CD4-positive, alpha-beta T cell treated with Interleukin-6 at 100 ng/mL for 8 hours (primary cell): Measurements from ENCODE around the gene HAUS5.
"Not testable (repeated sequence)": the region's sequence is repeated elsewhere in the genome, so short reads cannot be mapped to it uniquely, and the experiment has no call there.

Experiments
- DNase-seq: peaks from one replicate; pipeline ENCODE4 v3.0.0-alpha.2; 2020; ENCODE audit warnings: mixed read lengths, low spot score

The HAUS5 gene, protein sequence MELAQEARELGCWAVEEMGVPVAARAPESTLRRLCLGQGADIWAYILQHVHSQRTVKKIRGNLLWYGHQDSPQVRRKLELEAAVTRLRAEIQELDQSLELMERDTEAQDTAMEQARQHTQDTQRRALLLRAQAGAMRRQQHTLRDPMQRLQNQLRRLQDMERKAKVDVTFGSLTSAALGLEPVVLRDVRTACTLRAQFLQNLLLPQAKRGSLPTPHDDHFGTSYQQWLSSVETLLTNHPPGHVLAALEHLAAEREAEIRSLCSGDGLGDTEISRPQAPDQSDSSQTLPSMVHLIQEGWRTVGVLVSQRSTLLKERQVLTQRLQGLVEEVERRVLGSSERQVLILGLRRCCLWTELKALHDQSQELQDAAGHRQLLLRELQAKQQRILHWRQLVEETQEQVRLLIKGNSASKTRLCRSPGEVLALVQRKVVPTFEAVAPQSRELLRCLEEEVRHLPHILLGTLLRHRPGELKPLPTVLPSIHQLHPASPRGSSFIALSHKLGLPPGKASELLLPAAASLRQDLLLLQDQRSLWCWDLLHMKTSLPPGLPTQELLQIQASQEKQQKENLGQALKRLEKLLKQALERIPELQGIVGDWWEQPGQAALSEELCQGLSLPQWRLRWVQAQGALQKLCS

DNA sequence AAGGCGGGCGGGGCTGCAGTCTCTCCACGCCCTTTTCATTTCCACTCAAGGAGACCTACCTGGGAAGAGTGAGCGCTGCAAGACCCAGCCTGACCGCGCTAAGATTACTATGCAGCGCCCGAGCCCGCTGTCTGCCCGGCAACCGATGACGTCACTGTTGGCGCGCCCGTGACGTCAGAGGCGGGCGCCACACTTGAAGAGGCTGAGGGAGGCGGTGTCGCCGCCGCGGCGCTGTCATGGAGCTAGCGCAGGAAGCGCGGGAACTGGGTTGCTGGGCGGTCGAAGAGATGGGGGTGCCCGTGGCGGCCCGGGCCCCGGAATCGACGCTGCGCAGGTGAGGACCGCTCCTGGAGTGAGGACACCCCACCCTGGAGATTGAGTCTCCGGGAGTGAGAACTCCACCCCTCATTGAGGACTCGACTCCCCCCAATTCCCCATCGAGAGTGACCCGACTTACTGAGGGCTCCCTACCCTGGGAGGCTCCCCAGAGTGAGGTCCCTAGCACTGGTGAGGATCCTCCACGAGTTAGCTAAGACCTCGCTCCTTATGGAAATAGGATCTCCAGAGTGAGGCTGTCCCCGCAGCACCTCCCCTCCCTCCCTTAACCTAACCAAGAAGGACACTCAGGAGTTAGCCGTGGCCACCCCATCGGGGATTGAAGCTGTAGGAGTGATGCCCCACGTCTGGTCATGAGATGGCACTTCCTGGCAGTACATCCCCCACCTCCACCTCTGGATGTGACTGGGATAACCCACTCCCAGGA, at the start of gene HAUS5:
Gene HAUS5, plus strand, starts transcription at position 177 of the 763 bp plus-strand sequence. Its CDS starts 60 bp downstream, at position 237.
- DNase-seq = peak; percentile 94

DNA sequence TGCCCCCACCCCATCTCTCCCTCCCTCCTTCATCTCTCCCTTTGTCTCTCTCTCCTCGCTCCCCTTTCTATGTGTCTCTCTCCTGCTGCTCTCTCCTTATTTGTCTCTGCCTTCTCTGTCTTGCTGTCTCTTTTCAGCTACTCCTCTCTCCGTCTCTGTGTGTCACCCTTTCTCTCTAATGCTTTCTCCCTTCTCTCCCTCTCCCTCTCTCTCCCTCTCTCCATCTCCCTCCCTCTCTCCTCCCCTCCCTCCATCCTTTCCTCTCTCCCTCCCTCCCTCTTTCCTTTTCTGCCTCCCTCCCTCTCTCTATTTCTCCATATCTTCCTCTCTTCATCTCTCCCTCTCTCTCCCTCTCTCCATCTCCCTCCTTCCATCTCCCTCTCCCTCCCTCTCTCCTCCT, 49.8 kb upstream of the HAUS5 start:
- no peak for DNase-seq

DNA sequence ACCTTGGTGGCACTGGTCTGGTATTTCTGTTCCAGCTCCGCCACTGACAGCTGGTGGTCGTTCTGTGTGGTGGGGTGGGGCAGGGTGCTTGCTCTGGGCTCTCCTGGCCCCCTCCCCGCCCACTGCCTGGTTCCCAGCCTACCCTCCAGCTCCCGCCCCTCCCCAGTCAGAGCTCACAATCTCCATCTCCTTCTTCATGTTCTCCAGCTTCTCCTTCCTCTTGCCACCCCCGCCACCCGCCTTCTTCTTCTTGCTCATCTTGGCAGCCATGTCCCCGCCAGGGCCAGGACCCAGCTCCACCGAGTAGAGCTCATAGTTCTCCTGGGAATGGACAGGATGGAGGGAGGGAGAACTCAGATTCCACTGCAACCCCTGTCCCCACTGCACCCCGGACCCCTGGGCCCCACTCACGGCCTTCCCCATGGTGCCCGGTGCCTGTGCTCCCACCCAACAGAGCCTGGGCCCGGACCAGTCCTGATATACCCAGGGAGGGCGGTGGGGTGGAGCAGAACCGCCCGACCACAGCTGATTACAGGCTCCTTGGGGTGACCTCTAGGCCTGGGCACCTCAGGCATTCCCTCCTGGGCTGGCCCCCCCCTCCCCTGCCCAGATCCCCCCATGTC, 49.2 kb upstream of the HAUS5 start, which contains the start of gene ATP4A:
Gene ATP4A, minus strand, starts transcription at position 452 of the 623 bp plus-strand sequence. Its CDS starts 29 bp downstream, at position 423.
- DNase-seq = no peak

DNA sequence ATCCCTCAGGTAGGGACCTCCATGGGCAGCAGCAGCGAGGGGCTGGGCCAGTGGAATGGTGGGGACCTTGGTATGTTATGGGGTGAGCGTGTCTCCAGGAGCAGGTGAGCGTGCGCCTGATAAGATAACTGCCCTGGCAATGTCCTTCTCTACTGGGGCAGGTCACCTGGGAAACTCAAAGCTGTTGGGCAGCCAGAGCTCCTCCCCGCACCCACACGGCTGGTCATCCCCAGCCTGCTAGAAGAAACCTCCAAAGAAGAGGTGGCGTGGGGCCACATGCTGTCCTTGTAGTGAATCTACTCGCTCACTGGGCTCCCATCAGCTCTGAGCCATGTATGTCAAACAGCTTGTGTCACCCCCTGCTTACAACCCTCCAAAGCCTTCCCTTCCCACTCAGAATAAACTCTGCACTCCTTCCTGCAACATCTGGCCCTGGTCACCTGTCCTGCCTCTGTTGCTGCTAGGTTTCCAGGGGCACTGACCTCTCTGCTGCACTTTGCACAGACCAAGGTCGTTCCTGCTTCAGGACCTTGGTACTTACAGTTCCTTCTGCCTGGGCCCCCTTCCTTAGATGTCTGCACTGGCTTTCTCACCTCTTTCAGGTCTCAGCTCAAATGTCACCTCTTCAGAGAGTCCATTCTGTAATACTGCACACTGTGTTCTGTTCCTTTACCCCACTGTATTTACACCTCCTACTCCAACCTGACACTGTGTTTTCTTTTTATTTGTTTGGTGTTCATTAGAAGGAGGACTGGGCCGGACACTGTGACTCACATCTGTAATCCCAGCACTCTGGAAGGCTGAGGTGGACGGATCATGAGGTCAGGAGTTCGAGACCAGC, 47.3 kb upstream of the HAUS5 start:
- no peak for DNase-seq

DNA sequence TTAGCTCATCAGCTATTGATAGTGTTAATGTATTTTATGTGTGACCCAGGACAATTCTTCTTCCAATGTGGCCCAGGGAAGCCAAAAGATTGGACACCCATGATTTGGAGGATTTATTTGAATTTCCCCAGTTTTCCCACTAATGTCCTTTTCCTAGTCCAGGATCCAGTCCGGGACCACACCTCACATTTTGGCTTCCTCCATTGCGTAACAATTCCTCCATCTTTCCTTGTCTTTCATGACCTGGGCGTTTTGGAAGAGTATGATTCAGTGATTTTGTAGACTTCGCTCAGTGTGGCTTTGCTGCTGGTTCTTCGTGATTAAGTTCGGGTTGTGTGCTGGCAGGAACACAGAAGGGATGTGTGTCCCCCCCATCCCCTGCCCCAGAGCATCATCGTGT, 45.8 kb upstream of the HAUS5 start:
- no peak for DNase-seq

DNA sequence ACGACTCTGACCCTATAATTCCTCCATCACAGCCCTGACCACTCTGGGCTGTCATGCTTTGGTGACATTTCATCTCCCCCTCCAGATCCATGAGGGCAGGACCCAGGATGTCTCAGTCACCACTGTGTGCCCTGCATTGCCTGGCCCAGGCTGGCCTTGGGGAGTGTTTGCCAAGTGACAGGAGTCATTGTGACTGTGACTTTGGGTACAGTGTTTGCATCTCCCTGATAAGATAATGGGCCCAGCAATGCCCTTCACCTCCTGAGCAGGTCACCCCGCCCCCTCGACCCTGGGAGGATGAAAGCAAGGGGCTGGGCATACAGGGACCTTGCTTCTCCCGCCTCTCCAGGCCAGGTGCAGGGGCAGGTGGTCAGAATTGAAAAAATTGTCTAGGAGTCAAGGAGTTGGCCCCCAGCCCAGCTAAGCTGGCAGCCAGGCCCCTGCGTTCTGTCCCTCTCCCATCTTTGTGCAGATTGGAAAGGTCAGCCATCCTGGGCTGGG, 43.2 kb upstream of the HAUS5 start:
- no peak for DNase-seq

DNA sequence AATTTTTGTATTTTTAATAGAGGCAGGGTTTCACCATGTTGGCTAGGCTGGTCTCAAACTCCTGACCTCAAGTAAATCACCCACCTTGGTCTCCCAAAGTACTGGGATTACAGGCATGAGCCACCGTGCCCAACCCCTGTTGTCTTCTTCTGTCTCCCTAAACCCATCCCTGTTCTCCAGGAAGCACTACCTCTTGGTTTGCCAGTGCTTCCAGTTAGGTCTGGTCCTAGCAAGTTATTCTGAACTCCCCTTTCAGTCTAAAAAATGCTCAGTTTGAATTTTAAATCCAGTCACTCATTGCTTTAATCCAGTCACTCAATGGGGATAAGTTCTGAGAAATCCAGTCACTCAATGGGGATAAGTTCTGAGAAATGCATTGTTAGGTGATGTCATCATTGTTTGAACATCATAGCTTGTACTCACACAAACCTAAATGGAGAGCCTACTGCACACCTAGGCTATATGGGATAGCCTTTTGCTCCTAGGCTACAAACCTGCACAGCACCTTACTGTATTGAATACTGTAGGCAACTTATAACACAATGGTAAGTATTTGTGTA, 41.0 kb upstream of the HAUS5 start:
- no peak for DNase-seq

DNA sequence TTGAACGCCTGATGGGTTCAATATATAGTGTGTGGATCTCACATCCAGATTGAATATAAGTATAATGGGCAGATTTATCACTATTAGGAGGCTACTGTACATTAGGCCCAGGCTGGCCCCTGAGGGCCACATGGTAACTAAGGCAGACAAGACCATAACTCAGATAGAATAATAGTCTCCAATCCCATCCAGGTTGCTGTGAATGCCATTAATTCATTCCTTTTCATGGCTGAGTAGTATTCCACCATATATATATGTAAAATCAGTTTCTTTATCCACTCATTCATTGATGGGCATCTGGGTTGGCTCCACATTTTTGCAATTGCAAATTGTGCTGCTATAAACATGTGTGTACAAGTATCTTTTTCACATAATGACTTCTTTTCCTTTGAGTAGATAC, 34.6 kb upstream of the HAUS5 start:
- no peak for DNase-seq

DNA sequence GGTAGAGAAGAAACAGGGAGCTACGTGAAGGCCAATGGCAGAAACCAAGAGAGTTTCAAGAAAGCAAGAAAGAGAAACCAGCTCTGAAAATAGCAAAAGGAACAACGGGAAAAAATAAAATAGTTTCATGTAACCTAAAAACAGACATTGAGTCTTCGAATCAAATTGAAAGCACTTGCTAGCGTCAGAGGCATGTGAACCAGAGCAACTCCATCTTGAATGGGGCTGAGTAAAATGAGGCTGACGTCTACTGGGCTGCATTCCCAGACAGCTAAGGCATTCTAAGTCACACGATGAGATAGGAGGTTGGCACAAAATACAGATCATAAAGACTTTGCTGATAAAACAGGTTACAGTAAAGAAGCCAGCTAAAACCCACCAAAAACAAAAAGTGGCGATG, 33.8 kb upstream of the HAUS5 start:
- DNase-seq = no peak

DNA sequence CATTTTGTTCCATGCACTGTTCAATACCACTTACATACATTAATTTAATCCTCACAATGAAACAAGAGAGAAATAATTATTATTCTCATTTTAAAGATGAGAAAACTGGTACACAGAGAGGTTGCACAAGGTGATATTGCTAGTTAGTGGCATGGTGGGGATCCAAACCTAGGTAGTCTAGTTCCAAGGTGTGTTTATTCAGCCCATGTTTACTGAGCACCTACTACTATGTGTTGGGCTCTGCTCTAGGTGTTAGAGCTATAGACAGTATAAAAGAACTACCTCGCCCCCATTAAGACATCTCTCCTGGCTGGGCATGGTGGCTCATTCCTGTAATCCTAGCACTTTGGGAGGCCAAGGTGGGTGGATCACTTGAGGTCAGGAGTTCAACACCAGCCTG, 29.8 kb upstream of the HAUS5 start:
- DNase-seq = no peak

DNA sequence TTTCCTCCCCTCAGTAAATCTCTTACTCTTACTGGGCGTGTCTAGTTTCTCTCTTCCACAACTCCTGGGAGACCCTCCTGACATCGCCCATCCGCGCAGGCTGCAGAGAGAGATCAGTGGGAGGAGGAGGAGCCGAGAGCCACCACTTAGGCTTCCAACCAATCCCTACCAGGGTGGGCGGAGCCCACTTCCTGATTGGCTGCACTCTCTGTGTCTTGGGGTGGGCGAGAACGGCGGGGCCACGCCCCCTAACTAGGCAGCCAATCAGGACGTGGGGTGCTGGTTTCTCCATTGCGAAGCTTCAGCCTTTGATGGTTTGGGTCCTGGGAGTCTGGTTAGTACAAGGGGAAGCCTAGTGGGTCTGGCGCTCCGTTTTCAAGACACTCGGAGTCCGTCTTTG, 26.7 kb upstream of the HAUS5 start, which contains the start of gene PMIS2:
Gene PMIS2, plus strand, starts transcription at position 326 of the 400 bp plus-strand sequence. CDS start 87 bp downstream, outside the sequence.
- no peak for DNase-seq

DNA sequence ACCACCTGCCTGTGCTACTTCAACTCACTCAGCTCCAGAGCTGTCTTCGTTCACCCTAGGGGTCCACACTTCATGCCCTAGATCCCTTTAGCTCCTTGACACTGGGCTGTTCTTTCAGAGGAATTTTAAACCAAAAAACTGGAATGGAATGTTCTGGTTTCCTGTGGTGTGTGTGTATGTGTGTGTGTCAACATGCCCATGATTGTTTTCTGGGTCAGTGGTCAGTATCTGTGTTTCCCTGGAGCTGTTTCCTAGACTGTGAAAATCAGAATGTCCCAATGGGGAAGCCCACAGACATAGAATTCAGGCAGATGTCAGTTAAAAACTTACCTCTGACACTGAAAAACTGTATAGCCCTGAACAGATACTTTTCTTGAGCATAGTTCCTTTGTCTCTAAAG, 25.2 kb upstream of the HAUS5 start:
- no peak for DNase-seq

DNA sequence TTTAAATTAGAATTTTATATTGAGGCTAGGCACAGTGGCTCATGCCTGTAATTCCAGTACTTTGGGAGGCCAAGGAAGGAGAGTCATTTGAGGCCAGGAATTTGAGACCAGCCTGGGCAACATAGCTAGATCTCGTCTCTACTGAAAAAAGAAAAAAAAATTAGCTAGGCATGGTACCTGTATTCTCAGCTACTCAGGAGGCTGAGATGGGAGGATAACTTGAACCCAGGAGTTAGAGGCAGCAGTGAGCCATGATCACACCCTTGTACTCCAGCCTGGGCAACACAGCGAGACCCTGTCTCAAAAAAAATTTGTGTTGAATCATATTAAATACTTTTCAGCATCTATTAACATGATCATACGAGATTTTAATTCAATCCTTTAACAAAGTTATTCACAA, 21.7 kb upstream of the HAUS5 start:
- DNase-seq = no peak

DNA sequence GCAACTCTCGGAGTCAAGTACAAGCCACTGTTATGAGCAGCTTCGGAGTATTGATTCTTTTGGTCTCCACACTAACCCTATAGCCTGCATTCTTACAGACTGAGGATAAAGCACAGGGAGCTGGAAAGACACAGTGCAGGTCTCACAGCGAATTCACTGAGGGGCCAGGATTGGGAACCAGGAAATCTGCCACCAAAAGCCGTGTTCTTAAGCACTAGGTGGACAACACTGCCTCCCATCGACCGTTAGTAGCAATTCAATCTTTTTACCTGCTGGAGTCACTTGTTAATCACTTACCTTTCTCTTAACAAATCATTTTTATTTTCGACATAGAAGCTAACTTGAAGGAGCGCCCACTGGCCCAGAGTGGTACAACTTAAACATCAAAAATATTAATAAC, 20.3 kb upstream of the HAUS5 start:
- DNase-seq = peak; percentile 21

DNA sequence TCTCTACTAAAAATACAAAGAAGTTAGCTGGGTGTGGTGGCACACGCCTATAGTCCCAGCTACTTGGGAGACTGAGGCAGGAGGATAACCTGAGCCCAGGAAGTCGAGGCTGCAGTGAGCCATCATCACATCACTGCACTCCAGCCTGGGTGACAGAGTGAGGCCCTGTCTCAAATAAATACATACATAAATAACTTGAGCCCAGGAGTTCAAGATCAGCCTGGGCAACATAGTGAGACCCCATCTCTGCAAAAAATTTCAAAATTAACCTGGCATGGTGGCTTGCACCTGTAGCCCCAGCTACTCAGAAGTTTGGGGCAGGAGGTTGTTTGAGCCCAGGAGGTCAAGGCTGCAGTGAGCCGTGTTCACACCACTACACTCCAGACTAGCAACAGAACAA, 17.5 kb upstream of the HAUS5 start:
- not testable (repeated sequence) for DNase-seq

DNA sequence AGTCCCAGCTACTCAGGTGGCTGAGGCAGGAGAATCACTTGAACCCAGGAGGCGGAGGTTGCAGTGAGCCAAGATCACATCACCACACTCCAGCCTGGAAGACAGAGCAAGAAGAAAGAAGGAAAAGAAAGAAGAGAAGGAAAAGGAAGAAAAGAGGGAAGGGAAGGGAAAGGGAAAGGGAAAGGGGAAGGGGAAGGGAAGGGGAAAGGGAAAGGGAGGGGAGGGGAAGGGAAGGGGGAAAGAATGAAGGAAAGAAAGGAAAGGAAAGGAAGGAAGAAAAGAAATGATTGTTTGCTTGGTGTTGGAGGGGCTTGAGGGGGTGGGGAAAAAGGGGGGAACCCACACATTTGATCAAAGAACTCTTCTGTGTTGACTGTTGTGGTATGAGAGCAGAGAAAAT, 16.6 kb upstream of the HAUS5 start:
- no peak for DNase-seq

DNA sequence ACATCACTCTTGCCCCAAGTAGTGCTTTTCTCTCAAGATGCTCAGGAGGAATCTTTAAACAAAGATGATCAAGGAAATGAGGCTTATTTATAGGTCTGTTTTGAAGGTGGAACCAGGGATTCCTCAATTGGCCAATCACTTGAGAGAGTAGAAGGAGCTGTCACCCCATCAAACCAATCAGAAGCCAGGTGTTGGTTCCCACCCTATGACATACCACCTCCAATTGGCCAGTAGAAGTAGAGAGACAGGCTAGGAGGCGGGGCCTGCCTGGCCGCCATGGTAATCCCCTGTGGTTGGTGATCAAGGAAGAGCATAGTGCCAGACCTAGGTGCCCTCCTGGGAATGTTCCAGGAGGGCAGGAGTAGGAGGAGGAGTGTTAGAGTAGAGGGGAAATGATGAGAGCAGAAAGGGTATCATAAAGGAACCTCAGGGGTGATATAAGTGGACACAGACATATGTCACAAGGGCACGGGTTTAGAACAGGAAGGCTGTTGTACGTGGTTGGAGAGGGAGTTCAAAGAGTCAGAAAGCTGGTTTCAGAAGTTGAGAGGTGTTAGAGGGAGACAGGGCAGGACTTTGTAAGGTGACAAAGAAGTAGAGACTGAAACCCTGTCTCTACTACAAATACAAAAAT, 16.1 kb upstream of the HAUS5 start:
- no peak for DNase-seq

DNA sequence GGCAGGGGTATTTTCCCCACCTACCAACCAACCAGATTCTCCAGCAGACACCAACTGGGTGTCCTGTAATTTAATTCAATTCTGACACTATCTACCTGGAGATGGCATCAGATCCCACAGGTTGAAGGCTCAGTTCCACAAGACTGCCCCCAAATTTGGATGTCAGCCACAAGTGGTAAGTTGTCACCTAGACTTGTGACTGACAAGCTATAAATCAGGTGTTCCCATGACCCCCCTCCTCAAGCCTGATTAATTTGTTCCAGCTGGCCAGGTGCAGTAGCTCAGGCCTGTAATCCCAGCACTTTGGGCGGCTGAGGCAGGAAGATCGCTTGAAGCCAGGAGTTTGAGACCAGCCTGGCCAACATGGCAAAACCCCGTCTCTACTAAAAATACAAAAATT, 10.6 kb upstream of the HAUS5 start:
- no peak for DNase-seq

DNA sequence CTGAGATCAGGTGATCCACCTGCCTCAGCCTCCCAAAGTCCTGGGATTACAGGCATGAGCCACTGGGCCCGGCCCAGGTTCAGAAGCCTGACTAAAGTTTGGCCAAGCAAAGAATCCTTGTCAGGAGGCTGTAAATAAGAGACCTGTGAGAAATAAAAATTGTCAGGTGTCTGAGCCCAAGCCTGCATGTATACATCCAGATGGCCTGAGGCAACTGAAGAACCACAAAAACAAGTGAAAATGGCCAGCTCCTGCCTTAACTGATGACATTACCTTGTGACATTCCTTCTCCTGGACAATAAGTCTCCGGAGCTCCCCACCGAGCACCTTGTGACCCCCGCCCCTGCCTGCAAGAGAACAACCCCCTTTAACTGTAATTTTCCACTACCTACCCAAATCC, 8.1 kb upstream of the HAUS5 start:
- DNase-seq = not testable (repeated sequence)

DNA sequence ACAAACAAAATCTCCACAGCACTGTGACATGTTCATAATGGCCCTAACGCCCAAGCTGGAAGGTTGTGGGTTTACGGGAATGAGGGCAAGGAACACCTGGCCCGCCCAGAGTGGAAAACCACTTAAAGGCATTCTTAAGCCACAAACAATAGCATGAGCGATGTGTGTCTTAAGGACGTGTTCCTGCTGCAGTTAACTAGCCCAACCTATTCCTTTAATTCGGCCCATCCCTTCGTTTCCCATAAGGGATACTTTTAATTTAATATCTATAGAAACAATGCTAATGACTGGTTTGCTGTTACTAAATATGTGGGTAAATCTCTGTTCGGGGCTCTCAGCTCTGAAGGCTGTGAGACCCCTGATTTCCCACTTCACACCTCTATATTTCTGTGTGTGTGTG, 5.4 kb upstream of the HAUS5 start:
- DNase-seq = not testable (repeated sequence)
